ENCODE data around the gene PXYLP1.

DNA sequence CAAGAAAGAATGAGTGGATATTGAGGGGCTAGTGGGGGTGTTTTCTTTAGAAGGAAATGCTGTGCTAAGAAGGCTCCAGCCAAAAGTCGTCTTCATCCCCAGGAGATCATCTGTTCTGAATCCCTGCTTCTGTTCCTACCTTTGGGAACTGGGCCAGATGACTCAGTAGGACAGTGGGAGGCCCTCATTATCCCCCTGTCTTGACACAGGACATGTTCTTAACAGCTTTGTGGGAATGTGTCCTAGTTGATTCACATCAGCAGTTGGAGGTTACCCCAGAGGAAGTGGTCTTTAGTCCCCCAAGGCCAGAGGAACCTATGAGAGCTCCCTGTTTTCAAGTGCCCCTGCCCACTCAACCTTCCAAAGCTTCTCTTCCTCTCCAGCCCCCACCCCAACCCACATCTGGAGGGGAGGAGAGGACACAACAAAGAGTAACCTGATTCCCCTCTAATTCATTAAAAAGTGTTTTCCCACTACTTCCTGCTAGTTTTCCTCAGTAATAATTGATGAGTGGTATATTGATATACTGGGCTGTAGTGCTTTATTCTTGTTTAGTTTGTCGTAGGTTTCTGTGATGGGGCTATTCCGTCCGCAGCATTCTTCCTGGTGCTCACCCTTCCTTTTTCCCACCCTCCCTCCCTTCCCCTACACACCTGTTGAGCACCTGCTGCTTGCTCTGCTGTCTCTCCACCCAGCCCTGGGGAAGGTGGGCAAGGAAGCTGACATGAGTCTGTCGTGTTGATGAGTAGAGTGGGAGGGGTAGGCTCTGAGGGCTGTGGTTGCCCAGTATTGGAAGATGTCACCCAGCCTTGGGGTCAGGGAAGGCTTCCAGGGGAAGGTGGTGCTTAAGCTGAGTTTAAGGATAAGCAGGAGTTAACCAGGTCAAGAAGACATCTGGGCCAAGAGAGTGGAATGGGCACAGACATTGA, 9.3 kb downstream of the PXYLP1 start:
- TF ChIP-seq, protein P1, sequence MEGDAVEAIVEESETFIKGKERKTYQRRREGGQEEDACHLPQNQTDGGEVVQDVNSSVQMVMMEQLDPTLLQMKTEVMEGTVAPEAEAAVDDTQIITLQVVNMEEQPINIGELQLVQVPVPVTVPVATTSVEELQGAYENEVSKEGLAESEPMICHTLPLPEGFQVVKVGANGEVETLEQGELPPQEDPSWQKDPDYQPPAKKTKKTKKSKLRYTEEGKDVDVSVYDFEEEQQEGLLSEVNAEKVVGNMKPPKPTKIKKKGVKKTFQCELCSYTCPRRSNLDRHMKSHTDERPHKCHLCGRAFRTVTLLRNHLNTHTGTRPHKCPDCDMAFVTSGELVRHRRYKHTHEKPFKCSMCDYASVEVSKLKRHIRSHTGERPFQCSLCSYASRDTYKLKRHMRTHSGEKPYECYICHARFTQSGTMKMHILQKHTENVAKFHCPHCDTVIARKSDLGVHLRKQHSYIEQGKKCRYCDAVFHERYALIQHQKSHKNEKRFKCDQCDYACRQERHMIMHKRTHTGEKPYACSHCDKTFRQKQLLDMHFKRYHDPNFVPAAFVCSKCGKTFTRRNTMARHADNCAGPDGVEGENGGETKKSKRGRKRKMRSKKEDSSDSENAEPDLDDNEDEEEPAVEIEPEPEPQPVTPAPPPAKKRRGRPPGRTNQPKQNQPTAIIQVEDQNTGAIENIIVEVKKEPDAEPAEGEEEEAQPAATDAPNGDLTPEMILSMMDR (IDR thresholded peaks at IDR 0.05): no peak
- TF ChIP-seq POLR2A (IDR thresholded peaks at IDR 0.05): no peak

Measured in uterus (tissue), 2 donors.